GM10266 (cell line): ENCODE data around the gene SOX2.

ENCODE experiments used
- DNase-seq: peaks from one replicate; pipeline ENCODE4 v3.0.0; 2012; ENCODE audit errors: extremely low spot score
- TF ChIP-seq, protein P1 (sequence below): IDR thresholded peaks from 2 replicates; pipeline ENCODE4 v1.5.1; 2012; ENCODE audit warnings: mild to moderate bottlenecking, low read depth; ENCODE audit not compliant: control insufficient read depth, insufficient read depth; ENCODE audit errors: missing control alignments

SOX2 gene

GRCh38 chr3:181699171-181699903 lies 12.4 kb upstream of the SOX2 start:
- no peak for DNase-seq
- TF ChIP-seq, protein P1, sequence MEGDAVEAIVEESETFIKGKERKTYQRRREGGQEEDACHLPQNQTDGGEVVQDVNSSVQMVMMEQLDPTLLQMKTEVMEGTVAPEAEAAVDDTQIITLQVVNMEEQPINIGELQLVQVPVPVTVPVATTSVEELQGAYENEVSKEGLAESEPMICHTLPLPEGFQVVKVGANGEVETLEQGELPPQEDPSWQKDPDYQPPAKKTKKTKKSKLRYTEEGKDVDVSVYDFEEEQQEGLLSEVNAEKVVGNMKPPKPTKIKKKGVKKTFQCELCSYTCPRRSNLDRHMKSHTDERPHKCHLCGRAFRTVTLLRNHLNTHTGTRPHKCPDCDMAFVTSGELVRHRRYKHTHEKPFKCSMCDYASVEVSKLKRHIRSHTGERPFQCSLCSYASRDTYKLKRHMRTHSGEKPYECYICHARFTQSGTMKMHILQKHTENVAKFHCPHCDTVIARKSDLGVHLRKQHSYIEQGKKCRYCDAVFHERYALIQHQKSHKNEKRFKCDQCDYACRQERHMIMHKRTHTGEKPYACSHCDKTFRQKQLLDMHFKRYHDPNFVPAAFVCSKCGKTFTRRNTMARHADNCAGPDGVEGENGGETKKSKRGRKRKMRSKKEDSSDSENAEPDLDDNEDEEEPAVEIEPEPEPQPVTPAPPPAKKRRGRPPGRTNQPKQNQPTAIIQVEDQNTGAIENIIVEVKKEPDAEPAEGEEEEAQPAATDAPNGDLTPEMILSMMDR, result no peak

DNA sequence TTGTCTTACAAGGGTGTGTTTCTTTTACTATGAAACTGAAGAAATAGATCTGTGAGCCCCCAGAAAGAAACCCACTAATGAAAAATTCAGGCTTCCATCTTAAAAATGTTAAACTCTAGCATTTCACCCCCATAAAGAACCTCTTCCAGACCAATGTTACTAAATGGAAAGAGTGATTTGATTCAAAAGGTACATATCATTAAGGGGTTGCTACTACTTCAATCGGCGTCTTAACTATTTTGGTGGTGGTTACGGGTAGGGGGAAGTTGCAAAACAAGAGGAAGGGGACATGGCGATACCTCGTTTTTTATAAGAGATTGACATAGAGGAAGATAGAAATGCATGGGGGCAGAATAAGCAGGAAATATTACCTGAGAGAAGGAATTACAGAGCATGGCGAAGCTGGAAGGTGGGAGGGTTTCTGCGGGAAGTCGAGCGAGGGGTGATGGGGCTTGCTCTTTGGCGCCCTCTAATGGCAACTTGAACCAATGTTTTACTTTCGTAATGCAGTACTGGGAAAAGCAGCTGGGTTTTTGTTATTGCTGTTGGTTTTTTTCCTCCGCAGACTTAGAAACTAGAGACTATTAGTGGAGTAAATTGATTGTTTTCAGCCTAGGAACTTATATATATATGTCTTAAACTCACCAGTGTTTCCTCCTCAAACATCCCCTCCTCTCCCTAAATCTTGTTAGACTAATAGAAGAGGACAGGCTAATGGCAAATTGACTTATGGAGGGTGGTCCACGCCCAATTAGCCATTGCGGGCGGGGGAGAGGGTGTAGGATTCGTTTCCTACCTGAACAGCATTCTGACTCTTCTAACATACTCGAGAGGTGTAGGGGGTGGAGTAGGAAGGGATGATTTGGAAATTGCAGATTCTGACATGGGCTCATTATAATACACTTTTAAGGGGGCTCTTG lies 11.3 kb upstream of the SOX2 start:
- TF ChIP-seq, protein P1, result peak; percentile 93
- peak; percentile 89 for DNase-seq

DNA sequence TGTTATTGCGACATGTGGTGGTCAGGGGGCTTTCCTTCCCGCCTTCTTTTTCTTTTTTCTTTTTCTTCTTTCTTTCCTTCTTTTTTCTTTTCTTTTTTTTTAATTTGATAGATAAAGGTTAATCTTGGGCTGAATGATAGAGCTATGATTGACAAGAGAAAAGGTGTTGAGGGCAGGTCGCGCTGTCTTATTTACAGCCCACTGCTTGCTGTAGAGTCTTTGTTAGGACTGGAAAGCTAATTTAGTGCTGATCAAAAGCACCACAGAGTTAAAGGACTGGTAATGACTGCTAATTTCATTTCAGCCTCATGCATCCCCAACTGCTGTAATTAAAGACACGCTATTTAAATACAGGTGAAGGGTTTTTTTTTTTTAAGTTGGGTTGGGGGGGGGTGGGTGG lies 10.6 kb upstream of the SOX2 start:
- DNase-seq, result no peak
- TF ChIP-seq, protein P1, result no peak

- TF ChIP-seq, protein P1, result no peak
- no peak for DNase-seq
Observed at GRCh38 chr3:181703601-181704420, 7.9 kb upstream of the SOX2 start.

DNA sequence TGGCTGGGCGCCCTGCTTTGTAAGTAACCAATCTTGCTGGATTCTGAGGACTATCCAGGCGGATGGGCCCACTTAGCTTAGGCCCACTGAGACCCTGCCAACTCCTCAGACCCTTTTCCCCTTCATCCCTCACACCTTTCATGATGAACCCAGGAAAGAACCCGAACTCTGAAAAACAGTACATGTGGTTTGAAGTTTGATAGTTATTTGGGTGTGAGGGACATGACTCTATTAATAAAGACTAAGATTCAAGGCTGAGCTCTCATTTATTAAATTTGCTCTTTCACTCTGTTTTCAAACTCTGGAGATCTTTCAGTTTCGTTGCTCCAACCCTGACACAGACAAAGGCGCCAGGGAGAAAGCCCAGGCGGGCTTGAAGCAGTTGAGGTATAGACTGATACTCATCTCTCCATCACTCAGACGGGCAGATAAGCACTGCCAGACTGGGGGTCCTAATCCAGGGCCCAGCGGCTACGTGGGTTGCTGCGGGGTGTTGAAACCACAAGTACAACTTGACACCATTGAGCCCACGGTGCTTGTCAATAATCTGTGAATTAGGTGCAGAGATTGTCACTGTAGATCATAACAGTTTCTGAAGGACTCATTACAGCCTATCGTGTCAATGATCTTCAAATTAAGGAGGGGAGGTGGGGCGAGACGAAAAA lies 7.2 kb upstream of the SOX2 start:
- TF ChIP-seq, protein P1, result no peak
- DNase-seq, result no peak

DNA sequence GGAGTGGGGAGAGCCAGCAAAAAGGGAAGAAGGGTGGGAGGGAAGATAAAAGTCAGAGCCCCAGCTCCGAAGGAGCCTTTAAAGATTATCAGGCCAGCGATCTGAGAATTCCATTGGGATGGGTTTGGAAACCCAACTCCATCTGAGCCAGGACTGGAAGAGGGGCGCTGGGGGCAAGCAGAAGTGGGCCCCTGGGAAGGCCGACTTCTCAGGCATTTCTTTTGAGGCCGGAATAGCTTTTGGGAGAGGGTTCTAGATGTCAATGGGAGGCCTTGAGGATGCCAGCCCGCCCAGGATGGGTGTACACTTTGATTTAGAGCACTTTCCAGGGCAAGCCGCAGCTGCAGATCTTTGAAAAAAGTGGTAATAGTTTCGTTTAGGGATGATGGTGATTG lies 6.6 kb upstream of the SOX2 start:
- no peak for DNase-seq
- TF ChIP-seq, protein P1, result no peak
